RWPE1 (cell line): ENCODE data around the gene CAMK2N1.

Experiments
- CTCF ChIA-PET: fragments of 350-600 bp; sonication (Branson Sonifier 250); formaldehyde crosslinking; extraction: SDS; loops from one replicate; lab custom pipeline; 2021; lab: Yijun Ruan, JAX
- POLR2A ChIA-PET: fragments of 400-600 bp; formaldehyde crosslinking; extraction: SDS; loops from one replicate; lab custom pipeline; 2020; ENCODE audit warnings: antibody characterized with exemption; ENCODE audit not compliant: low non-redundant PET; lab: Yijun Ruan, JAX
- DNase-seq: peaks from one replicate; pipeline ENCODE4 v3.0.0; 2012; ENCODE audit warnings: low spot score
- H3K27ac ChIP-seq: fragments of 450-650 bp; 2 replicates; pipeline ENCODE4 v1.5.1; 2017
- CTCF ChIP-seq: fragments of 450-650 bp; conservative IDR thresholded peaks from 2 replicates; pipeline ENCODE4 v1.5.1; 2017; ENCODE audit warnings: low read depth, mild to moderate bottlenecking

Gene CAMK2N1

GRCh38 chr1:20483833-20484518 is 2.0 kb downstream of the CAMK2N1 start:
- TF ChIP-seq CTCF, result peak; percentile 48
- POLR2A ChIA-PET, result interaction anchor here (0.7 kb wide), 1 partner anchor 12 kb away, joined by 4 read pairs; no protein-coding TSS in a partner anchor
- no peak for DNase-seq
- peak overlapping the region; percentile 88 for H3K27ac ChIP-seq
- CTCF ChIA-PET, result interaction anchor here (0.5 to 1.8 kb wide), 9 partner anchors 10 to 554 kb away, joined by 3 to 7 read pairs (median 3); no protein-coding TSS in a partner anchor

- no peak for DNase-seq
- no peak for TF ChIP-seq CTCF
- CTCF ChIA-PET, result interaction anchor here (0.6 to 1.8 kb wide), 7 partner anchors 11 to 553 kb away, joined by 3 to 7 read pairs (median 4); no protein-coding TSS in a partner anchor
- H3K27ac ChIP-seq, result peak overlapping the region; percentile 88
- POLR2A ChIA-PET, result no interaction called here
These were observed 2.7 kb downstream of the CAMK2N1 start for GRCh38 chr1:20483098-20483832.

- no peak for TF ChIP-seq CTCF
- ChIA-PET CTCF (interaction anchor here (0.6 to 1.7 kb wide), 6 partner anchors 12 to 380 kb away, joined by 3 to 7 read pairs (median 4); no protein-coding TSS in a partner anchor), POLR2A (no interaction called here)
- no peak for DNase-seq
- no peak overlapping the region for H3K27ac ChIP-seq
These were observed 4.1 kb downstream of the CAMK2N1 start for GRCh38 chr1:20481643-20482498.

- H3K27ac ChIP-seq, result no peak overlapping the region
- TF ChIP-seq CTCF, result no peak
- DNase-seq, result no peak
- ChIA-PET POLR2A (no interaction called here), CTCF (interaction anchor here (0.6 to 1.3 kb wide), 4 partner anchors 13 to 667 kb away, joined by 3 to 6 read pairs (median 4); no protein-coding TSS in a partner anchor)
These were observed 4.9 kb downstream of the CAMK2N1 start for GRCh38 chr1:20480951-20481617.

GRCh38 chr1:20480243-20480944 is 5.6 kb downstream of the CAMK2N1 start:
- TF ChIP-seq CTCF, result no peak
- POLR2A ChIA-PET, result no interaction called here

More at GRCh38 chr1:20480243-20480944, 5.6 kb downstream of the CAMK2N1 start:
- no peak for DNase-seq
- CTCF ChIA-PET, result interaction anchor here (0.6 to 1.3 kb wide), 3 partner anchors 13 to 666 kb away, joined by 3 to 6 read pairs (median 3); no protein-coding TSS in a partner anchor
- H3K27ac ChIP-seq, result no peak overlapping the region
